ENCODE data around the gene PON3.

PON3 gene

GRCh38 chr7:95425694-95426093 lies 29.5 kb upstream of the PON3 start:
- Mint-ChIP-seq H3K4me3 (no peak overlapping the region), H3K9me3 (no peaks in the 10 kb centered on the region), H3K27me3 (no peaks in the 10 kb centered on the region), H3K27ac (no peak overlapping the region), H3K4me1 (peaks cover 7% of the 10 kb centered on the region)
- ATAC-seq (no peak), DNase-seq (no peak)

DNA sequence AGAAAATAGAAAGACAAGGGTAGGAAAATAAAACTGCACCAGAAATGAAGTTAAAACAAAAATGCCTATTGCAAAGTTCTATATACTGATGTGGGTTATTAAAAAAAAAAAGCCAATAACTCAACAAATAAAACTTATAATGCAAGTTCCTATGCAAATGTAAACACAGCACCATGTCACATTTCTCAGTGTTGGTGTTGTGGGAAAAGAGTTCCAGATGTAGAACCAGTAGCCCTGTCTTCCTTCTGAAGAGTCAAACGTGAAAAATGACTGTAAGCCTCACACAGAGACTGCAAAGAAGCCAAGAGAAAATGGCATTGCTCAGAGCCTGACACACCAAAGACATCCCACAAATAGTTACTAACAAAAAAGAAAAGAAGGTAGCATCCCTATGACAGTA lies 28.5 kb upstream of the PON3 start:
- Mint-ChIP-seq H3K9me3 (no peaks in the 10 kb centered on the region), H3K4me3 (no peak overlapping the region), H3K27me3 (no peaks in the 10 kb centered on the region), H3K4me1 (peaks cover 7% of the 10 kb centered on the region), H3K27ac (no peak overlapping the region)
- no peak for DNase-seq
- ATAC-seq: no peak

GRCh38 chr7:95421847-95422444 lies 25.8 kb upstream of the PON3 start:
- Mint-ChIP-seq H3K4me3 (no peak overlapping the region), H3K27ac (no peak overlapping the region)
- no peak for DNase-seq

GRCh38 chr7:95421000-95421846 lies 25.0 kb upstream of the PON3 start:
- ATAC-seq: no peak
- no peak overlapping the region for H3K27ac Mint-ChIP-seq
- DNase-seq: no peak
- H3K4me3 Mint-ChIP-seq: no peak overlapping the region
- H3K9me3 Mint-ChIP-seq: no peaks in the 10 kb centered on the region
- H3K27me3 Mint-ChIP-seq: no peaks in the 10 kb centered on the region
- H3K4me1 Mint-ChIP-seq: peaks cover 7% of the 10 kb centered on the region

More at GRCh38 chr7:95421847-95422444, 25.8 kb upstream of the PON3 start:
- peaks cover 7% of the 10 kb centered on the region for H3K4me1 Mint-ChIP-seq
- no peak for ATAC-seq
- H3K27me3 Mint-ChIP-seq: no peaks in the 10 kb centered on the region
- no peaks in the 10 kb centered on the region for H3K9me3 Mint-ChIP-seq

- H3K27ac Mint-ChIP-seq: no peak overlapping the region
- DNase-seq: no peak
- H3K4me3 Mint-ChIP-seq: no peak overlapping the region
- no peak for ATAC-seq
- H3K4me1 Mint-ChIP-seq: no peaks in the 10 kb centered on the region
- H3K9me3 Mint-ChIP-seq: no peaks in the 10 kb centered on the region
- no peaks in the 10 kb centered on the region for H3K27me3 Mint-ChIP-seq
Observed at GRCh38 chr7:95412075-95412474, 15.9 kb upstream of the PON3 start.

- Mint-ChIP-seq H3K4me3 (no peak overlapping the region), H3K27ac (no peak overlapping the region), H3K9me3 (no peaks in the 10 kb centered on the region), H3K27me3 (no peaks in the 10 kb centered on the region), H3K4me1 (no peaks in the 10 kb centered on the region)
- ATAC-seq: no peak
- no peak for DNase-seq
Observed at GRCh38 chr7:95411666-95412065, 15.5 kb upstream of the PON3 start.

GRCh38 chr7:95411036-95411435 lies 14.9 kb upstream of the PON3 start:
- Mint-ChIP-seq H3K27me3 (no peaks in the 10 kb centered on the region), H3K9me3 (no peaks in the 10 kb centered on the region), H3K4me3 (no peak overlapping the region), H3K4me1 (no peaks in the 10 kb centered on the region), H3K27ac (no peak overlapping the region)
- DNase-seq (no peak), ATAC-seq (no peak)

DNA sequence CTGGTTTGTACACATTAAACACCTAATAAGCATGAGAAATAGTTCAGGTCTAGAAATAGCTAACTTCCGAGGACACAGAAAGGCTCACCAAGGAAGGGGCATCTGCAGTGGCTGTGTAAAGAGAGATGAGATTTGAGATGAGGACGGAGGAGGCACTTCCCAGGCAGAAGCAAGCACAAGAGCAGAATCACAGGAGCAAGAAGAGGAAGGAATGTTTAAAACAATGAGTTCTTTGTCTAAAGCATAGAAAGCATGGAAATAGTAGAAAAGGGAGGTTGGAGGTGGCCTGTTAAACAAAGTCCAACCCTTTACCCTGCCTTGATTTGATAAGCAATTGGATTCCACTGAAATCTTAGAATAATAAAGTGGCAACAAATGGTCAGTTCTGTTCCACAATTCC lies 11.6 kb upstream of the PON3 start:
- H3K4me3 Mint-ChIP-seq: no peak overlapping the region
- ATAC-seq (no peak), DNase-seq (no peak)
- H3K27ac Mint-ChIP-seq: no peak overlapping the region
- H3K4me1 Mint-ChIP-seq: no peaks in the 10 kb centered on the region
- no peaks in the 10 kb centered on the region for H3K27me3 Mint-ChIP-seq
- no peaks in the 10 kb centered on the region for H3K9me3 Mint-ChIP-seq

- no peaks in the 10 kb centered on the region for H3K9me3 Mint-ChIP-seq
- no peak overlapping the region for H3K27ac Mint-ChIP-seq
- H3K4me3 Mint-ChIP-seq: no peak overlapping the region
- no peak for DNase-seq
- no peaks in the 10 kb centered on the region for H3K4me1 Mint-ChIP-seq
- H3K27me3 Mint-ChIP-seq: peaks cover under 1% of the 10 kb centered on the region
- no peak for ATAC-seq
Observed at GRCh38 chr7:95405800-95406199, 9.6 kb upstream of the PON3 start.

GRCh38 chr7:95405208-95405607 lies 9.0 kb upstream of the PON3 start:
- H3K27ac Mint-ChIP-seq: no peak overlapping the region
- H3K9me3 Mint-ChIP-seq: no peaks in the 10 kb centered on the region
- no peaks in the 10 kb centered on the region for H3K4me1 Mint-ChIP-seq
- DNase-seq (no peak), ATAC-seq (no peak)
- no peak overlapping the region for H3K4me3 Mint-ChIP-seq
- H3K27me3 Mint-ChIP-seq: peaks cover 6% of the 10 kb centered on the region

GRCh38 chr7:95404316-95404865 lies 8.2 kb upstream of the PON3 start:
- DNase-seq (no peak), ATAC-seq (no peak)
- H3K27ac Mint-ChIP-seq: no peak overlapping the region
- H3K9me3 Mint-ChIP-seq: no peaks in the 10 kb centered on the region
- no peak overlapping the region for H3K4me3 Mint-ChIP-seq
- H3K27me3 Mint-ChIP-seq: peaks cover 13% of the 10 kb centered on the region
- H3K4me1 Mint-ChIP-seq: no peaks in the 10 kb centered on the region

- peaks cover 8% of the 10 kb centered on the region for H3K4me1 Mint-ChIP-seq
- H3K27ac Mint-ChIP-seq: no peak overlapping the region
- DNase-seq (no peak), ATAC-seq (no peak)
- peaks cover 51% of the 10 kb centered on the region for H3K27me3 Mint-ChIP-seq
- no peaks in the 10 kb centered on the region for H3K9me3 Mint-ChIP-seq
- no peak overlapping the region for H3K4me3 Mint-ChIP-seq
Observed at GRCh38 chr7:95398155-95398940, 2.2 kb upstream of the PON3 start.

- DNase-seq (no peak), ATAC-seq (no peak)
- peaks cover 8% of the 10 kb centered on the region for H3K4me1 Mint-ChIP-seq
- H3K27ac Mint-ChIP-seq: no peak overlapping the region
- H3K9me3 Mint-ChIP-seq: no peaks in the 10 kb centered on the region
- H3K27me3 Mint-ChIP-seq: peaks cover 59% of the 10 kb centered on the region
- no peak overlapping the region for H3K4me3 Mint-ChIP-seq
Observed at GRCh38 chr7:95397381-95397780, 1.2 kb upstream of the PON3 start.

- H3K9me3 Mint-ChIP-seq: no peaks in the 10 kb centered on the region
- peak overlapping the region; percentile 68 to 76 for H3K4me3 Mint-ChIP-seq
- peaks cover 65% of the 10 kb centered on the region for H3K27me3 Mint-ChIP-seq
- peaks cover 8% of the 10 kb centered on the region for H3K4me1 Mint-ChIP-seq
- no peak for DNase-seq
- ATAC-seq: no peak
- no peak overlapping the region for H3K27ac Mint-ChIP-seq
Observed at GRCh38 chr7:95395755-95396135, 430 bp downstream of the PON3 start.

DNA sequence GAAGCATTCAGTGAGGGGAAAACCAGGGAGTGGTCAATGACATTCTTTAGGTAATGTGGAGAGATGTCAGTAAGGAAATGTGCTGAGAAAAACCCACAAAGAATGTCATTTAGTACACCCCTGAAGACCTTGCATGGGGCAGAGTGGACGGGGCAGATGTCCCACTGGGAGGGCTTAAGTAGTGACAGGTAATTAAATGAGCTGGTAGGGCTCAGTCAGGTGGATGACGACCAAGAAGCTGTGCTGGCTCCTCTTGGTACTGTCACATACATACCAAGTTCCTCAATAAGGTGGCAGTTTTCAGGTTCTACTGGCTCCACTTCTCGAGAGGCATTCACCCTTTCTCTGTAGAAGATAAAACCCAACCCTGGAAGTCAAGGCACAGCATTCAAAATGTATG lies 1.8 kb downstream of the PON3 start:
- H3K4me3 Mint-ChIP-seq: no peak overlapping the region
- peaks cover 53% of the 10 kb centered on the region for H3K27me3 Mint-ChIP-seq

GRCh38 chr7:95391761-95392160 lies 4.4 kb downstream of the PON3 start:
- DNase-seq (no peak), ATAC-seq (no peak)
- Mint-ChIP-seq H3K9me3 (peaks cover 7 to 8% of the 10 kb centered on the region in 2 donors), H3K27ac (no peak overlapping the region), H3K27me3 (peaks cover 36% of the 10 kb centered on the region), H3K4me3 (no peak overlapping the region), H3K4me1 (peaks cover 5% of the 10 kb centered on the region)

More for the DNA sequence above, 1.8 kb downstream of the PON3 start:
- ATAC-seq (no peak), DNase-seq (no peak)
- Mint-ChIP-seq H3K9me3 (no peaks in the 10 kb centered on the region), H3K27ac (no peak overlapping the region), H3K4me1 (peaks cover 8% of the 10 kb centered on the region)

All from stimulated activated naive CD8-positive, alpha-beta T cell treated with anti-CD3 and anti-CD28 coated beads, Interleukin-15, amount 100 ng/mL, for 72 hours (primary cell).